ENCODE results near the gene DNAJC12.

DNA sequence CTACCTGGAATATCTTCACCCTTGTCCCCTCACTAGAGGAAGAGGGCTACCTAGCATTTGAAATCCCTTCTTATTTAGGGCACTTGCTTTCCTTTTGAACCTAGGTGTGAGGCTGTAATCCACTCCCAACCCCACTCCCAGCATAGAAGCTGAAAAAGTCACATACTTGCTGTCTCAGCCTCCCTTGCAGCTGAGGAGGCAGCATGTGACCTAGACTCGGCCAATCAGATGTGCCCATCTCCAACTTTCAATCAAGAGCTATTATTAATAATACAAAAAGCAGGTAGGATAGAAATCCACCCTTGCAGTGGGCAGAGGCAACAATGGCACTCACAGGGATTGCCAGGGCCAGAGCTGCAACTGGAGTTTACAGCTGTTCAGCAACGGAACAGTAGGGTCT, 70.7 kb downstream of the DNAJC12 start:
- TF ChIP-seq NFIC (IDR thresholded peaks at IDR 0.05): no peak
- no peak for TF ChIP-seq CEBPB (IDR thresholded peaks at IDR 0.05)
- TF ChIP-seq RAD21 (IDR thresholded peaks at IDR 0.05; ENCODE audit: low read depth): no peak
- TF ChIP-seq EGR1 (IDR thresholded peaks at IDR 0.05): no peak
- TF ChIP-seq, protein P1, sequence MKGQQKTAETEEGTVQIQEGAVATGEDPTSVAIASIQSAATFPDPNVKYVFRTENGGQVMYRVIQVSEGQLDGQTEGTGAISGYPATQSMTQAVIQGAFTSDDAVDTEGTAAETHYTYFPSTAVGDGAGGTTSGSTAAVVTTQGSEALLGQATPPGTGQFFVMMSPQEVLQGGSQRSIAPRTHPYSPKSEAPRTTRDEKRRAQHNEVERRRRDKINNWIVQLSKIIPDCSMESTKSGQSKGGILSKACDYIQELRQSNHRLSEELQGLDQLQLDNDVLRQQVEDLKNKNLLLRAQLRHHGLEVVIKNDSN (IDR thresholded peaks at IDR 0.05): peak; percentile 83
- TF ChIP-seq EP300 (IDR thresholded peaks at IDR 0.05; ENCODE audit: borderline replicate concordance): no peak
- TF ChIP-seq, protein P2, sequence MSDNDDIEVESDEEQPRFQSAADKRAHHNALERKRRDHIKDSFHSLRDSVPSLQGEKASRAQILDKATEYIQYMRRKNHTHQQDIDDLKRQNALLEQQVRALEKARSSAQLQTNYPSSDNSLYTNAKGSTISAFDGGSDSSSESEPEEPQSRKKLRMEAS (IDR thresholded peaks at IDR 0.05): no peak
- TF ChIP-seq, protein P3, sequence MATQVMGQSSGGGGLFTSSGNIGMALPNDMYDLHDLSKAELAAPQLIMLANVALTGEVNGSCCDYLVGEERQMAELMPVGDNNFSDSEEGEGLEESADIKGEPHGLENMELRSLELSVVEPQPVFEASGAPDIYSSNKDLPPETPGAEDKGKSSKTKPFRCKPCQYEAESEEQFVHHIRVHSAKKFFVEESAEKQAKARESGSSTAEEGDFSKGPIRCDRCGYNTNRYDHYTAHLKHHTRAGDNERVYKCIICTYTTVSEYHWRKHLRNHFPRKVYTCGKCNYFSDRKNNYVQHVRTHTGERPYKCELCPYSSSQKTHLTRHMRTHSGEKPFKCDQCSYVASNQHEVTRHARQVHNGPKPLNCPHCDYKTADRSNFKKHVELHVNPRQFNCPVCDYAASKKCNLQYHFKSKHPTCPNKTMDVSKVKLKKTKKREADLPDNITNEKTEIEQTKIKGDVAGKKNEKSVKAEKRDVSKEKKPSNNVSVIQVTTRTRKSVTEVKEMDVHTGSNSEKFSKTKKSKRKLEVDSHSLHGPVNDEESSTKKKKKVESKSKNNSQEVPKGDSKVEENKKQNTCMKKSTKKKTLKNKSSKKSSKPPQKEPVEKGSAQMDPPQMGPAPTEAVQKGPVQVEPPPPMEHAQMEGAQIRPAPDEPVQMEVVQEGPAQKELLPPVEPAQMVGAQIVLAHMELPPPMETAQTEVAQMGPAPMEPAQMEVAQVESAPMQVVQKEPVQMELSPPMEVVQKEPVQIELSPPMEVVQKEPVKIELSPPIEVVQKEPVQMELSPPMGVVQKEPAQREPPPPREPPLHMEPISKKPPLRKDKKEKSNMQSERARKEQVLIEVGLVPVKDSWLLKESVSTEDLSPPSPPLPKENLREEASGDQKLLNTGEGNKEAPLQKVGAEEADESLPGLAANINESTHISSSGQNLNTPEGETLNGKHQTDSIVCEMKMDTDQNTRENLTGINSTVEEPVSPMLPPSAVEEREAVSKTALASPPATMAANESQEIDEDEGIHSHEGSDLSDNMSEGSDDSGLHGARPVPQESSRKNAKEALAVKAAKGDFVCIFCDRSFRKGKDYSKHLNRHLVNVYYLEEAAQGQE (IDR thresholded peaks at IDR 0.05; ENCODE audit: low read depth): no peak
- TF ChIP-seq TAF1 (IDR thresholded peaks at IDR 0.05; ENCODE audit: low read depth): no peak

Measured in Ishikawa (cell line).